Uterus (tissue), 2 donors: ENCODE measurements around the gene HOXD3.

Experiments
- CTCF ChIP-seq, 4 experiments: fragments of 200-600 bp in 2 of 4; fragments of 450-650 bp in 2 of 4; sonication (generic) in 2 of 4; IDR thresholded peaks; one replicate each; pipeline ENCODE4 v1.5.1; 2016 to 2019; ENCODE audit warnings: antibody characterized with exemption in 4 of 4, mild to moderate bottlenecking in 2 of 4, moderate library complexity in 1 of 4
- POLR2A ChIP-seq, 2 donors: fragments of 450-650 bp; IDR thresholded peaks; one replicate each; pipeline ENCODE4 v1.6.1; 2016; ENCODE audit warnings: antibody characterized with exemption in 2 of 2, mild to moderate bottlenecking in 1 of 2, moderate library complexity in 1 of 2

- no peak for TF ChIP-seq CTCF (IDR thresholded peaks at IDR 0.05)
- no peak for TF ChIP-seq POLR2A (IDR thresholded peaks at IDR 0.05)
Observed at GRCh38 chr2:176202491-176202890, 45.4 kb downstream of the HOXD3 start.
